HCT116 (cell line): ENCODE results near the gene AFTPH. TPM values are rescaled to one million over a fixed set of nuclear protein-coding genes. Genes with fewer than 3 reads are reported as not detected.
"Not testable (repeated sequence)": the region's sequence is repeated elsewhere in the genome, so short reads cannot be mapped to it uniquely, and the experiment has no call there.

Experiments
- ATAC-seq: fragments of 200-7000 bp; cut with Tn5 transposase; 2 replicates; pipeline ENCODE4 v1.9.1; 2020; ENCODE audit warnings: mild to moderate bottlenecking, moderate library complexity
- BruUV-seq: library from RNA; stranded (reverse); fragments of 400-500 nt; replicated peaks from 2 replicates; lab custom pipeline; 2021; lab: Mats Ljungman, UMichigan
- CTCF ChIA-PET: fragments of 300-600 bp; sonication (Branson Sonifier 250); formaldehyde crosslinking; loops from one replicate; lab custom pipeline; 2021; ENCODE audit warnings: antibody characterized with exemption; lab: Charles Lee
- POLR2A ChIA-PET: fragments of 300-600, 350-600 bp; sonication (Branson Sonifier 250); formaldehyde crosslinking; loops from one replicate; lab custom pipeline; 2021; ENCODE audit warnings: antibody characterized with exemption; lab: Charles Lee
- RAD21 ChIA-PET, 2 experiments: fragments of 300-600 bp; sonication (Branson Sonifier 250); formaldehyde crosslinking; loops; one replicate each; lab custom pipeline; 2023; ENCODE audit warnings: low total read pairs in 2 of 2; ENCODE audit not compliant: uncharacterized antibody in 2 of 2, unreplicated experiment in 2 of 2, low non-redundant PET in 1 of 2; lab: Charles Lee
- DNase-seq: peaks from one replicate; pipeline ENCODE4 v3.0.0-alpha.2; 2010; ENCODE audit warnings: low read depth, low spot score
- H2AFZ ChIP-seq: fragments of 200-600 bp; shearing (Covaris generic), sonication (generic); 2 replicates; pipeline ENCODE4 v1.6.1; 2017; ENCODE audit warnings: low read depth, mixed run types, mixed read lengths, antibody characterized with exemption, low read length; ENCODE audit not compliant: poor library complexity, severe bottlenecking
- H3K27ac ChIP-seq: 2 replicates; pipeline ENCODE4 v1.5.1; 2012; ENCODE audit warnings: low read depth, low read length
- H3K27me3 ChIP-seq: fragments of 200-600 bp; sonication (generic); 2 replicates; pipeline ENCODE4 v1.6.1; 2016; ENCODE audit warnings: mixed run types, low read length, mixed read lengths; ENCODE audit not compliant: insufficient read depth
- H3K36me3 ChIP-seq, 2 experiments: fragments of 200-500 bp in 1 of 2; fragments of 200-600 bp in 1 of 2; sonication (Bioruptor generic) in 1 of 2; sonication (generic) in 1 of 2; 2 replicates each; pipeline versions ENCODE4 v1.5.1 to v1.6.1; 2014 to 2016; ENCODE audit warnings: low read length in 2 of 2, inconsistent platforms in 1 of 2, mixed read lengths in 1 of 2, mixed run types in 1 of 2; ENCODE audit not compliant: insufficient read depth in 2 of 2, control insufficient read depth in 1 of 2
- H3K4me1 ChIP-seq, 2 experiments: fragments of 200-600 bp in 1 of 2; sonication (generic) in 1 of 2; 2 replicates each; pipeline versions ENCODE4 v1.5.1 to v1.6.1; 2012 to 2017; ENCODE audit warnings: low read length in 2 of 2, inconsistent platforms in 1 of 2, mild to moderate bottlenecking in 1 of 2, mixed read lengths in 1 of 2, mixed run types in 1 of 2, moderate library complexity in 1 of 2; ENCODE audit not compliant: insufficient read depth in 2 of 2, control insufficient read depth in 1 of 2
- H3K4me2 ChIP-seq: fragments of 200-600 bp; sonication (generic); 2 replicates; pipeline ENCODE4 v1.6.1; 2017; ENCODE audit warnings: mixed run types, low read length, mixed read lengths
- H3K4me3 ChIP-seq, 2 experiments: fragments of 200-600 bp in 1 of 2; sonication (generic) in 1 of 2; replicated peaks in 1 of 2; 2 replicates each; pipeline ENCODE4 v1.5.1; 2011 to 2016; ENCODE audit warnings: low read length in 2 of 2, control low read depth in 1 of 2, low read depth in 1 of 2, mild to moderate bottlenecking in 1 of 2, mixed read lengths in 1 of 2, mixed run types in 1 of 2
- H3K79me2 ChIP-seq: fragments of 200-600 bp; sonication (generic); 2 replicates; pipeline ENCODE4 v1.6.1; 2017; ENCODE audit warnings: mild to moderate bottlenecking, mixed run types, low read length, moderate library complexity, mixed read lengths; ENCODE audit not compliant: insufficient read depth
- H3K9ac ChIP-seq: fragments of 200-600 bp; sonication (generic); 2 replicates; pipeline ENCODE4 v1.6.1; 2016; ENCODE audit warnings: low read length, mixed read lengths
- H3K9me2 ChIP-seq: fragments of 200-600 bp; sonication (generic), shearing (Covaris generic); 2 replicates; pipeline ENCODE4 v1.6.1; 2017; ENCODE audit warnings: mixed run types, mild to moderate bottlenecking, moderate library complexity; ENCODE audit not compliant: insufficient read depth
- H3K9me3 ChIP-seq, 2 experiments: fragments of 200-500 bp in 1 of 2; fragments of 200-600 bp in 1 of 2; sonication (Bioruptor generic) in 1 of 2; sonication (generic) in 1 of 2; 2 replicates each; pipeline ENCODE4 v1.6.1; 2014 to 2017; ENCODE audit warnings: low read length in 2 of 2, mixed read lengths in 2 of 2, inconsistent platforms in 1 of 2, low read depth in 1 of 2, mild to moderate bottlenecking in 1 of 2, mixed run types in 1 of 2, moderate library complexity in 1 of 2; ENCODE audit not compliant: control insufficient read depth in 1 of 2, insufficient read depth in 1 of 2
- H4K20me1 ChIP-seq: fragments of 200-600 bp; sonication (generic), shearing (Covaris generic); 2 replicates; pipeline ENCODE4 v1.6.1; 2017; ENCODE audit warnings: mixed run types, mild to moderate bottlenecking, moderate library complexity; ENCODE audit not compliant: insufficient read depth
- CEBPB ChIP-seq: IDR thresholded peaks from 2 replicates; pipeline ENCODE4 v1.6.1; 2012; ENCODE audit warnings: low read depth
- EGR1 ChIP-seq: IDR thresholded peaks from 2 replicates; pipeline ENCODE4 v1.6.1; 2012; ENCODE audit warnings: low read depth
- EZH2 ChIP-seq: fragments of 200-600 bp; sonication (generic); IDR thresholded peaks from 2 replicates; pipeline ENCODE4 v1.6.1; 2017; ENCODE audit warnings: antibody characterized with exemption, mixed run types
- EZH2phosphoT487 ChIP-seq: fragments of 200-600 bp; IDR thresholded peaks from 2 replicates; pipeline ENCODE4 v1.6.1; 2018; ENCODE audit warnings: antibody characterized with exemption, borderline replicate concordance
- FOSL1 ChIP-seq: IDR thresholded peaks from 2 replicates; pipeline ENCODE4 v1.6.1; 2012; ENCODE audit warnings: low read depth
- POLR2A ChIP-seq: IDR thresholded peaks from 2 replicates; pipeline ENCODE4 v1.7.0; 2011; ENCODE audit warnings: borderline replicate concordance; ENCODE audit not compliant: insufficient read depth, insufficient read length; ENCODE audit errors: extremely low read depth
- RAD21 ChIP-seq: IDR thresholded peaks from 2 replicates; pipeline ENCODE4 v1.6.1; 2012; ENCODE audit warnings: low read depth, mild to moderate bottlenecking
- SP1 ChIP-seq: IDR thresholded peaks from 2 replicates; pipeline ENCODE4 v1.6.1; 2012; ENCODE audit warnings: low read depth
- SRF ChIP-seq: IDR thresholded peaks from 2 replicates; pipeline ENCODE4 v1.6.1; 2012; ENCODE audit warnings: low read depth
- YY1 ChIP-seq: IDR thresholded peaks from 2 replicates; pipeline ENCODE4 v1.6.1; 2011; ENCODE audit warnings: low read length, low read depth, moderate library complexity, mild to moderate bottlenecking; ENCODE audit not compliant: insufficient replicate concordance; ENCODE audit errors: extremely low read depth
- ZBTB33 ChIP-seq: IDR thresholded peaks from 2 replicates; pipeline ENCODE4 v1.6.1; 2011; ENCODE audit warnings: mild to moderate bottlenecking, low read length, moderate library complexity; ENCODE audit not compliant: insufficient replicate concordance; ENCODE audit errors: extremely low read depth
- intact Hi-C: fragments of 100-400 bp; cut with micrococcal nuclease; formaldehyde crosslinking; loops from 2 replicates; pipeline ENCODE4 v1.10.0; 2022
- total RNA-seq: library from RNA; stranded (reverse); gene quantifications from one replicate; pipeline ENCODE4 v1.2.1, GENCODE V29; 2021; ENCODE audit not compliant: unreplicated experiment
- TF ChIP-seq, protein P1 (sequence below): IDR thresholded peaks from 2 replicates; pipeline ENCODE4 v1.6.1; 2012

The AFTPH gene
- total RNA-seq, 1 experiment from 2014 or later = 23.6 TPM

DNA sequence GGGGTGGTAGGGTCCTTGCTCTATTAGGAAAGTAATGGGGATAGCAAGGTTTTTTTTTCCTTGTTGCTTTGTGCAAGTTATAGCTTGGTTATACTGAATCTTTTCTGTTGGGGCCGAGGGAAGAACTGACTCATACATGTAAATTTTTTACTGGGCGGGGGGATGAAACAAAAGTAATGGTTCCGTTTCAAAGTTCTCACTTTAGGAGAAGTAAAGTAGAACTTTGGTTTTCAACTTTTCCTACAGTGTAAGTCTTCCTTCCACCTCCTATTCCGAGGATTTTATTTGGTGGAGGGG, 1.1 kb downstream of the AFTPH start (continued):
- TF ChIP-seq YY1 = no peak
- no peak for TF ChIP-seq POLR2A

GRCh38 chr2:64526034-64526433, 1.9 kb downstream of the AFTPH start:
- no peaks in the 10 kb centered on the region for H3K9me3 ChIP-seq
- no peaks in the 10 kb centered on the region for H3K36me3 ChIP-seq
- 0 out of 2 replicates have a peak overlapping the region, but pooled peaks have one; percentile 79 for H3K9ac ChIP-seq
- POLR2A ChIA-PET = no interaction called here
- ATAC-seq (no peak), DNase-seq (no peak)
- TF ChIP-seq RAD21 = no peak
- TF ChIP-seq EZH2 = no peak
- TF ChIP-seq, protein P1, sequence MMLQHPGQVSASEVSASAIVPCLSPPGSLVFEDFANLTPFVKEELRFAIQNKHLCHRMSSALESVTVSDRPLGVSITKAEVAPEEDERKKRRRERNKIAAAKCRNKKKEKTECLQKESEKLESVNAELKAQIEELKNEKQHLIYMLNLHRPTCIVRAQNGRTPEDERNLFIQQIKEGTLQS = no peak
- TF ChIP-seq ZBTB33 = no peak
- TF ChIP-seq SRF = no peak
- TF ChIP-seq SP1 = no peak
- TF ChIP-seq EZH2phosphoT487 = no peak
- no peak for TF ChIP-seq CEBPB
- no peak for TF ChIP-seq FOSL1
- TF ChIP-seq EGR1 = no peak
- TF ChIP-seq, all 23 proteins: peak for 0
- Histone ChIP-seq H4K20me1 (peaks cover 6% of the 10 kb centered on the region; the same call in 1 of the 2 replicates), H3K4me3 (peak overlapping the region in 1 of 2 experiments; percentile 91; a peak in 2 of 4 replicates), H3K27ac (no peak overlapping the region), H3K4me2 (peak overlapping the region; percentile 87), H3K4me1 (peaks cover 6 to 20% of the 10 kb centered on the region in 2 experiments; a peak in 3 of 4 replicates), H3K79me2 (peaks cover 65% of the 10 kb centered on the region), H3K27me3 (no peaks in the 10 kb centered on the region), H2AFZ (no peak overlapping the region), H3K9me2 (no peaks in the 10 kb centered on the region)
- CTCF ChIA-PET = no interaction called here
- intact Hi-C loops = no loop called here
- RAD21 ChIA-PET = no interaction called here
- BruUV-seq = no TSS peak

DNA sequence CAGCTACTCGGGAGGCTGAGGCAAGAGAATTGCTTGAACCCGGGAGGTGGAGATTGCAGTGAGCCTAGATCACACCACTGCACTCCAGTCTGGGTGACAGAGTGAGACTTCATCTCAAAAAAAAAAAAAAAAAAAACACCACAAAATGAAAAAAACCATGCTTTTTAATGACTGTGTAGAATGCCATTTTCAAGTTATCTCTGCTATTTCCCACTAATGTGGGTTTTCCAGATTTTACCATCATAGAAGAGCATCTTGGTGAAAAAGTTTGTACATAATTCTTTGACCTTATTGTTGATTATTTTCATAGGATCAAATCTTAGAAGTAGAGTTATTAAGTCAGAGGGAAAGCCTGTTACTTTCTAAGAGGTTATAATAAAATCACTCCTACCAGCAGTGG, 6.8 kb downstream of the AFTPH start:
- RAD21 ChIA-PET, H4K20me1 ChIP-seq, H3K9ac ChIP-seq, BruUV-seq, H3K36me3 ChIP-seq, H3K4me2 ChIP-seq, ATAC-seq, H3K4me3 ChIP-seq, DNase-seq, intact Hi-C loops, H3K27ac ChIP-seq, H3K4me1 ChIP-seq, H3K9me3 ChIP-seq, H3K27me3 ChIP-seq, POLR2A ChIA-PET, H3K9me2 ChIP-seq, H2AFZ ChIP-seq: not testable (repeated sequence)
- CTCF ChIA-PET = interaction anchor here (1.4 kb wide), 1 partner anchor 8 kb away, joined by 3 read pairs; no protein-coding TSS in a partner anchor
- peaks cover 96% of the 10 kb centered on the region for H3K79me2 ChIP-seq
